K562 (cell line): ENCODE data around the gene ANO6. TPM values are rescaled to one million over a fixed set of nuclear protein-coding genes. Genes with fewer than 3 reads are reported as not detected.

Source experiments
- ERF ChIP-seq: fragments of 450-650 bp; formaldehyde crosslinking; IDR thresholded peaks from 2 replicates; pipeline ENCODE4 v1.4.0; 2020; ENCODE audit warnings: mild to moderate bottlenecking, mixed read lengths
- SETDB1 ChIP-seq: IDR thresholded peaks from one replicate; pipeline ENCODE4 v1.6.1; 2012; ENCODE audit warnings: low read length, control low read depth, inconsistent platforms
- SMAD3 ChIP-seq: fragments of 450-650 bp; formaldehyde crosslinking; conservative IDR thresholded peaks from 2 replicates; pipeline ENCODE4 v1.4.0; 2020; ENCODE audit warnings: mild to moderate bottlenecking
- TCF7L2 ChIP-seq: fragments of 150-350 bp; IDR thresholded peaks from 2 replicates; pipeline ENCODE4 v1.6.1; 2016; ENCODE audit warnings: low read depth, mild to moderate bottlenecking, low read length, moderate library complexity
- ZNF184 ChIP-seq: sonication (generic); formaldehyde crosslinking; IDR thresholded peaks from 2 replicates; pipeline ENCODE4 v1.5.0; 2020; ENCODE audit warnings: missing genetic modification reagents
- ZNF232 ChIP-seq: sonication (generic); formaldehyde crosslinking; IDR thresholded peaks from 2 replicates; pipeline ENCODE4 v1.8.0; 2022; ENCODE audit warnings: mild to moderate bottlenecking, missing genetic modification reagents
- ZNF551 ChIP-seq: fragments of 250-450 bp; sonication (Bioruptor Pico); IDR thresholded peaks from 2 replicates; pipeline ENCODE4 v1.5.0; 2021; ENCODE audit warnings: mild to moderate bottlenecking, moderate library complexity
- ZNF696 ChIP-seq: fragments of 250-450 bp; sonication (Bioruptor Pico); conservative IDR thresholded peaks from 2 replicates; pipeline ENCODE4 v1.4.0; 2020; ENCODE audit warnings: mild to moderate bottlenecking, moderate library complexity
- polyA plus RNA-seq, 8 experiments: library from polyadenylated mRNA; depleted of rRNA in 4 of 8; stranded (reverse) in 5 of 8; unstranded in 3 of 8; fragments of >200 nt; fragmentation: Nextera tagmentation in 2 of 8; fragmentation: Illumina TruSeq in 1 of 8; extraction: Ambion mirVana in 2 of 8; extraction: Trizol in 1 of 8; gene quantifications; 2 replicates each; pipeline versions ENCODE4 v1.2.1 to v1.2.3, GENCODE V29; 2011 to 2014; ENCODE audit warnings: inconsistent platforms in 1 of 8, missing spikeins in 1 of 8
- total RNA-seq, 7 experiments: library from RNA; depleted of rRNA in 6 of 7; stranded (reverse); fragments of >200 nt in 6 of 7; fragmentation: Illumina TruSeq in 2 of 7; extraction: Trizol in 2 of 7; gene quantifications; 2 replicates each; pipeline versions ENCODE4 v1.2.1 to v1.2.3, GENCODE V29; 2011 to 2021; ENCODE audit warnings: low replicate concordance in 1 of 7
- TF ChIP-seq, protein P1 (sequence below): sonication (generic); formaldehyde crosslinking; IDR thresholded peaks from 2 replicates; pipeline ENCODE4 v1.4.0; 2020; ENCODE audit warnings: mild to moderate bottlenecking, missing genetic modification reagents
- TF ChIP-seq, protein P2 (sequence below): fragments of 450-650 bp; conservative IDR thresholded peaks from 2 replicates; pipeline ENCODE4 v1.6.1; 2016; ENCODE audit warnings: missing genetic modification characterization, low read depth, mild to moderate bottlenecking, missing compliant biosample characterization, moderate library complexity
- TF ChIP-seq, protein P3 (sequence below): fragments of 250-450 bp; sonication (Bioruptor Pico); IDR thresholded peaks from 2 replicates; pipeline ENCODE4 v1.4.0; 2020; ENCODE audit warnings: mild to moderate bottlenecking, moderate library complexity
- TF ChIP-seq, protein P4 (sequence below): sonication (generic); formaldehyde crosslinking; IDR thresholded peaks from 2 replicates; pipeline ENCODE4 v1.8.0; 2023; ENCODE audit warnings: mild to moderate bottlenecking, missing genetic modification reagents
- TF ChIP-seq, protein P5 (sequence below), 3 experiments: fragments of 200-800 bp in 1 of 3; fragments of 250-450 bp in 1 of 3; fragments of 450-650 bp in 1 of 3; sonication (Bioruptor Pico) in 1 of 3; sonication (Bioruptor generic) in 1 of 3; formaldehyde crosslinking in 1 of 3; IDR thresholded peaks; 2 replicates each; pipeline versions ENCODE4 v1.6.1 to v1.8.0; 2016 to 2022; ENCODE audit warnings: mild to moderate bottlenecking in 2 of 3, missing genetic modification characterization in 2 of 3, missing compliant biosample characterization in 1 of 3, moderate library complexity in 1 of 3
- TF ChIP-seq, protein P6 (sequence below): IDR thresholded peaks from 2 replicates; pipeline ENCODE4 v1.6.1; 2014; ENCODE audit warnings: antibody characterized with exemption
- TF ChIP-seq, protein P7 (sequence below): fragments of 250-450 bp; sonication (Bioruptor Pico); IDR thresholded peaks from 2 replicates; pipeline ENCODE4 v1.8.0; 2022; ENCODE audit warnings: moderate library complexity, mild to moderate bottlenecking, inconsistent platforms

The ANO6 gene
- total and polyA plus RNA-seq, 9 of the 15 experiments (the other 6 are each of a cell fraction or from before 2014, with no cell fraction given): 3.5 to 24.7 (median 20.3) TPM

DNA sequence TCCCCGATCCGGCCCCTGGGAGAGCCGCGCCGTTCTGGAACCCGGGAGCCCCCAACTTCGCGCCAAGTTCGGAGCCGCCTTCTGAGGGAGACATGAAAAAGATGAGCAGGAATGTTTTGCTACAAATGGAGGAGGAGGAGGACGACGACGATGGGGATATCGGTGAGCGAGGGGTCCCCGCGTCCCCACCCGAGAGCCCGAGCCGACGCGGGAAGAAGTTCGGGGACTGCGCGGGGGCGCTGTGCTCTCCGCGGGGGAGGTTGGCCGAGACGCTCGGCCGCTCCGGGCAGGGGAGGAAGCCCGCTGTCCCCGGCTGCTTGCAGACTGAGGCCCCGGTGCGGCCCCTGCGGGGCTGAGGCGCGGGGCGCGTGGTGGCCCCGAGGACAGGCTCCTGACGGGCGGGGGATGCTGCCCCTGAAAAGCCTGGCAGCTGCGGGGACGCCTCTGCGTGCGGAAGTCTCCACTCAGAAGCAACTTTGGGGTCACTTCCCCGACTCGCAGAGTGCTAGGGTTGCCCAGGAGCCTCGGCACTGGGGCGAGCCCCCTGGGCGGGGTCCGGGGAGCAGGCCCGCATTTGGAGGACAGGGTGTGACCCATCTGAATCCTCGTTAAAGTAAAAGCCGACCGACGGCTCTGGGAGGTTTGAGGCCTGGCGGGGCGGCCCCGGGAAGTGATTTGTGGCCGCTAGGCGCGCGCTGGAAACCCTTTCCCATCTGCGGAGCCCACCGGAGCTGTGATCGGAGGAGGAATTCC, 511 bp downstream of the ANO6 start (continued):
- TF ChIP-seq, protein P1, sequence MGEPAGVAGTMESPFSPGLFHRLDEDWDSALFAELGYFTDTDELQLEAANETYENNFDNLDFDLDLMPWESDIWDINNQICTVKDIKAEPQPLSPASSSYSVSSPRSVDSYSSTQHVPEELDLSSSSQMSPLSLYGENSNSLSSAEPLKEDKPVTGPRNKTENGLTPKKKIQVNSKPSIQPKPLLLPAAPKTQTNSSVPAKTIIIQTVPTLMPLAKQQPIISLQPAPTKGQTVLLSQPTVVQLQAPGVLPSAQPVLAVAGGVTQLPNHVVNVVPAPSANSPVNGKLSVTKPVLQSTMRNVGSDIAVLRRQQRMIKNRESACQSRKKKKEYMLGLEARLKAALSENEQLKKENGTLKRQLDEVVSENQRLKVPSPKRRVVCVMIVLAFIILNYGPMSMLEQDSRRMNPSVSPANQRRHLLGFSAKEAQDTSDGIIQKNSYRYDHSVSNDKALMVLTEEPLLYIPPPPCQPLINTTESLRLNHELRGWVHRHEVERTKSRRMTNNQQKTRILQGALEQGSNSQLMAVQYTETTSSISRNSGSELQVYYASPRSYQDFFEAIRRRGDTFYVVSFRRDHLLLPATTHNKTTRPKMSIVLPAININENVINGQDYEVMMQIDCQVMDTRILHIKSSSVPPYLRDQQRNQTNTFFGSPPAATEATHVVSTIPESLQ: 0 out of 2 replicates have a peak, but pooled peaks have one; percentile 79
- TF ChIP-seq, protein P2, sequence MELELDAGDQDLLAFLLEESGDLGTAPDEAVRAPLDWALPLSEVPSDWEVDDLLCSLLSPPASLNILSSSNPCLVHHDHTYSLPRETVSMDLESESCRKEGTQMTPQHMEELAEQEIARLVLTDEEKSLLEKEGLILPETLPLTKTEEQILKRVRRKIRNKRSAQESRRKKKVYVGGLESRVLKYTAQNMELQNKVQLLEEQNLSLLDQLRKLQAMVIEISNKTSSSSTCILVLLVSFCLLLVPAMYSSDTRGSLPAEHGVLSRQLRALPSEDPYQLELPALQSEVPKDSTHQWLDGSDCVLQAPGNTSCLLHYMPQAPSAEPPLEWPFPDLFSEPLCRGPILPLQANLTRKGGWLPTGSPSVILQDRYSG (tag): no peak
- TF ChIP-seq, protein P3, sequence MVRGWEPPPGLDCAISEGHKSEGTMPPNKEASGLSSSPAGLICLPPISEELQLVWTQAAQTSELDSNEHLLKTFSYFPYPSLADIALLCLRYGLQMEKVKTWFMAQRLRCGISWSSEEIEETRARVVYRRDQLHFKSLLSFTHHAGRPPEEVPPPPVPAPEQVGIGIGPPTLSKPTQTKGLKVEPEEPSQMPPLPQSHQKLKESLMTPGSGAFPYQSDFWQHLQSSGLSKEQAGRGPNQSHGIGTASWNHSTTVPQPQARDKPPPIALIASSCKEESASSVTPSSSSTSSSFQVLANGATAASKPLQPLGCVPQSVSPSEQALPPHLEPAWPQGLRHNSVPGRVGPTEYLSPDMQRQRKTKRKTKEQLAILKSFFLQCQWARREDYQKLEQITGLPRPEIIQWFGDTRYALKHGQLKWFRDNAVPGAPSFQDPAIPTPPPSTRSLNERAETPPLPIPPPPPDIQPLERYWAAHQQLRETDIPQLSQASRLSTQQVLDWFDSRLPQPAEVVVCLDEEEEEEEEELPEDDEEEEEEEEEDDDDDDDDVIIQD (CRISPR knock-in tag): no peak
- no peak for TF ChIP-seq ERF (CRISPR knock-in tag)
- TF ChIP-seq, protein P4, sequence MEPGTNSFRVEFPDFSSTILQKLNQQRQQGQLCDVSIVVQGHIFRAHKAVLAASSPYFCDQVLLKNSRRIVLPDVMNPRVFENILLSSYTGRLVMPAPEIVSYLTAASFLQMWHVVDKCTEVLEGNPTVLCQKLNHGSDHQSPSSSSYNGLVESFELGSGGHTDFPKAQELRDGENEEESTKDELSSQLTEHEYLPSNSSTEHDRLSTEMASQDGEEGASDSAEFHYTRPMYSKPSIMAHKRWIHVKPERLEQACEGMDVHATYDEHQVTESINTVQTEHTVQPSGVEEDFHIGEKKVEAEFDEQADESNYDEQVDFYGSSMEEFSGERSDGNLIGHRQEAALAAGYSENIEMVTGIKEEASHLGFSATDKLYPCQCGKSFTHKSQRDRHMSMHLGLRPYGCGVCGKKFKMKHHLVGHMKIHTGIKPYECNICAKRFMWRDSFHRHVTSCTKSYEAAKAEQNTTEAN (CRISPR knock-in tag): no peak
- no peak for TF ChIP-seq SMAD3 (CRISPR knock-in tag)
- no peak for TF ChIP-seq ZNF551 (CRISPR knock-in tag)
- TF ChIP-seq ZNF696: no peak
- TF ChIP-seq, protein P5, sequence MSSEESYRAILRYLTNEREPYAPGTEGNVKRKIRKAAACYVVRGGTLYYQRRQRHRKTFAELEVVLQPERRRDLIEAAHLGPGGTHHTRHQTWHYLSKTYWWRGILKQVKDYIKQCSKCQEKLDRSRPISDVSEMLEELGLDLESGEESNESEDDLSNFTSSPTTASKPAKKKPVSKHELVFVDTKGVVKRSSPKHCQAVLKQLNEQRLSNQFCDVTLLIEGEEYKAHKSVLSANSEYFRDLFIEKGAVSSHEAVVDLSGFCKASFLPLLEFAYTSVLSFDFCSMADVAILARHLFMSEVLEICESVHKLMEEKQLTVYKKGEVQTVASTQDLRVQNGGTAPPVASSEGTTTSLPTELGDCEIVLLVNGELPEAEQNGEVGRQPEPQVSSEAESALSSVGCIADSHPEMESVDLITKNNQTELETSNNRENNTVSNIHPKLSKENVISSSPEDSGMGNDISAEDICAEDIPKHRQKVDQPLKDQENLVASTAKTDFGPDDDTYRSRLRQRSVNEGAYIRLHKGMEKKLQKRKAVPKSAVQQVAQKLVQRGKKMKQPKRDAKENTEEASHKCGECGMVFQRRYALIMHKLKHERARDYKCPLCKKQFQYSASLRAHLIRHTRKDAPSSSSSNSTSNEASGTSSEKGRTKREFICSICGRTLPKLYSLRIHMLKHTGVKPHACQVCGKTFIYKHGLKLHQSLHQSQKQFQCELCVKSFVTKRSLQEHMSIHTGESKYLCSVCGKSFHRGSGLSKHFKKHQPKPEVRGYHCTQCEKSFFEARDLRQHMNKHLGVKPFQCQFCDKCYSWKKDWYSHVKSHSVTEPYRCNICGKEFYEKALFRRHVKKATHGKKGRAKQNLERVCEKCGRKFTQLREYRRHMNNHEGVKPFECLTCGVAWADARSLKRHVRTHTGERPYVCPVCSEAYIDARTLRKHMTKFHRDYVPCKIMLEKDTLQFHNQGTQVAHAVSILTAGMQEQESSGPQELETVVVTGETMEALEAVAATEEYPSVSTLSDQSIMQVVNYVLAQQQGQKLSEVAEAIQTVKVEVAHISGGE (CRISPR knock-in tag; IDR thresholded peaks at IDR 0.05): no peak
- no peak for TF ChIP-seq ZNF184 (CRISPR knock-in tag)
- TF ChIP-seq TCF7L2: no peak
- TF ChIP-seq, protein P6, sequence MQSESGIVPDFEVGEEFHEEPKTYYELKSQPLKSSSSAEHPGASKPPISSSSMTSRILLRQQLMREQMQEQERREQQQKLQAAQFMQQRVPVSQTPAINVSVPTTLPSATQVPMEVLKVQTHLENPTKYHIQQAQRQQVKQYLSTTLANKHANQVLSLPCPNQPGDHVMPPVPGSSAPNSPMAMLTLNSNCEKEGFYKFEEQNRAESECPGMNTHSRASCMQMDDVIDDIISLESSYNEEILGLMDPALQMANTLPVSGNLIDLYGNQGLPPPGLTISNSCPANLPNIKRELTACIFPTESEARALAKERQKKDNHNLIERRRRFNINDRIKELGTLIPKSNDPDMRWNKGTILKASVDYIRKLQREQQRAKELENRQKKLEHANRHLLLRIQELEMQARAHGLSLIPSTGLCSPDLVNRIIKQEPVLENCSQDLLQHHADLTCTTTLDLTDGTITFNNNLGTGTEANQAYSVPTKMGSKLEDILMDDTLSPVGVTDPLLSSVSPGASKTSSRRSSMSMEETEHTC: no peak
- no peak for TF ChIP-seq ZNF232 (CRISPR knock-in tag)
- TF ChIP-seq, protein P7, sequence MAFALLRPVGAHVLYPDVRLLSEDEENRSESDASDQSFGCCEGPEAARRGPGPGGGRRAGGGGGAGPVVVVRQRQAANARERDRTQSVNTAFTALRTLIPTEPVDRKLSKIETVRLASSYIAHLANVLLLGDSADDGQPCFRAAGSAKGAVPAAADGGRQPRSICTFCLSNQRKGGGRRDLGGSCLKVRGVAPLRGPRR: no peak
- no peak for TF ChIP-seq SETDB1
